Astrocyte of the spinal cord (primary cell): Measurements from ENCODE around the gene TOM1L1.

Source experiments
- DNase-seq: peaks from one replicate; pipeline ENCODE4 v3.0.0; 2011; ENCODE audit warnings: low read depth, low spot score
- H3K4me3 ChIP-seq: 2 replicates; pipeline ENCODE4 v1.5.1; 2011; ENCODE audit warnings: low read depth, mild to moderate bottlenecking, low read length, moderate library complexity
- in situ Hi-C: cut with HindIII; loops from 2 replicates; pipeline ENCODE4 v1.10.0; 2017; ENCODE audit warnings: low sequenced_read_pairs
- TF ChIP-seq, protein P1 (sequence below): IDR thresholded peaks from 2 replicates; pipeline ENCODE4 v1.5.1; 2012; ENCODE audit warnings: low read depth, mild to moderate bottlenecking, low read length, inconsistent platforms

Gene TOM1L1

DNA sequence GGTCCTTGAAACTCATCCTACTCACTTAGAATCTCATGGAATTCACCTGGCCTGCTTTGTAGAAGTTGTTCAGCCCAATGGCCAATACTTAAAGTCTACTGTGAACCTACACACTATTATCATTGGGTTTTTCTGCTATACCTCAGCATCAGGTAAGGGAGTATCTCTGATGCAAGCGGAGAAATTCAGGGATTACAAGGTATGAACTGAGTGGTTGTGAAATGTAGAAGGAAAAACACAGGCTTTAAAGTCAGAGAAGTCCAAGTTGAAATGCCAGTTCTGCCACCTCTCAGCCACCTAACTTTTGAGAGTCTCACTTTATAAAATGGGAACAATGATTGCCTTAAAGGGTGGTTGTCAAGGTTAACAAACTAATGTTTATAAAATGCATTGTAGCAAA, 36.8 kb downstream of the TOM1L1 start:
- TF ChIP-seq, protein P1, sequence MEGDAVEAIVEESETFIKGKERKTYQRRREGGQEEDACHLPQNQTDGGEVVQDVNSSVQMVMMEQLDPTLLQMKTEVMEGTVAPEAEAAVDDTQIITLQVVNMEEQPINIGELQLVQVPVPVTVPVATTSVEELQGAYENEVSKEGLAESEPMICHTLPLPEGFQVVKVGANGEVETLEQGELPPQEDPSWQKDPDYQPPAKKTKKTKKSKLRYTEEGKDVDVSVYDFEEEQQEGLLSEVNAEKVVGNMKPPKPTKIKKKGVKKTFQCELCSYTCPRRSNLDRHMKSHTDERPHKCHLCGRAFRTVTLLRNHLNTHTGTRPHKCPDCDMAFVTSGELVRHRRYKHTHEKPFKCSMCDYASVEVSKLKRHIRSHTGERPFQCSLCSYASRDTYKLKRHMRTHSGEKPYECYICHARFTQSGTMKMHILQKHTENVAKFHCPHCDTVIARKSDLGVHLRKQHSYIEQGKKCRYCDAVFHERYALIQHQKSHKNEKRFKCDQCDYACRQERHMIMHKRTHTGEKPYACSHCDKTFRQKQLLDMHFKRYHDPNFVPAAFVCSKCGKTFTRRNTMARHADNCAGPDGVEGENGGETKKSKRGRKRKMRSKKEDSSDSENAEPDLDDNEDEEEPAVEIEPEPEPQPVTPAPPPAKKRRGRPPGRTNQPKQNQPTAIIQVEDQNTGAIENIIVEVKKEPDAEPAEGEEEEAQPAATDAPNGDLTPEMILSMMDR, result no peak
- no peak for DNase-seq
- in situ Hi-C loops, result no loop called here
- H3K4me3 ChIP-seq, result no peak overlapping the region

GRCh38 chr17:54941285-54941684, 40.6 kb downstream of the TOM1L1 start:
- TF ChIP-seq, protein P1, result no peak
- in situ Hi-C loops, result no loop called here
- no peak for DNase-seq
- H3K4me3 ChIP-seq, result no peak overlapping the region

- TF ChIP-seq, protein P1, result no peak
- in situ Hi-C loops, result no loop called here
- no peak overlapping the region for H3K4me3 ChIP-seq
- peak; percentile 43 for DNase-seq
These were observed 44.1 kb downstream of the TOM1L1 start for GRCh38 chr17:54944796-54945195.

DNA sequence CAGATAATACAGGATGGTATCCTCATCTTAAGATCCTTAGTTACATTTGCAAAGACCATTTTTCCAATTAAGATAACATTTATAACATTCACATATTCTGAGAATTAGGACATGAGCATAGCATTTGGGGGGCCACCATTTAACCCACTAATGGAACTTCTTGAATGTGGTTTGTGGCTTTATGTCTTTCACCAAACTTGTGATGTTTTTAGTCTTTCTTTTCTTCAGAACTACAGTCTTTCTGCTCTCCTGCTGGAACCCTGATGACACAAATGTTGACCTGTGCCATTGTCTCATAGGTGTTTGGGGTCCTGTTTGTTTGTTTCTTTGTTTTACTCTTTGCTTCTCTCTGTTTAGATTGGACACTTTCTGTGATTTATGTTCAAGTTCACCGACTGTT, 44.6 kb downstream of the TOM1L1 start:
- H3K4me3 ChIP-seq, result no peak overlapping the region
- DNase-seq, result no peak
- in situ Hi-C loops, result no loop called here
- TF ChIP-seq, protein P1, result no peak

DNA sequence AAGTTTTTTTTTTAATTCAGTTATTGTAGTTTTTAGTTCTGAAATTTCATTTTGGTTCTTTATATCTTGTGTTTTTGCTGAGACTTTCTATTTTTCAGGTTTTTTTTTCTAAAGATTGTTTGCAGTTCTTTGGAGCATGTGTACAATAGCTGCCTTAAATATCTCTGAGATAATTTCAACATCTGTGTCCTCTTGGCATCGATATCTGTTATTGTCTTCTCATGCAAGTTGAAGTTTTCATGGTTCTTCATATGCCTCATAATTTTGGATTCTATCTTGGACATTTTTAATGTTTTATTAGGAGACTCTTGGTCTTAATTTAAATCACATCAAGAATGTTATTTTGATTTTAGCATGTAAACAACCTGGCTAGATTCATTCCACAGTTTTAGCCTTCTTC, 45.0 kb downstream of the TOM1L1 start:
- in situ Hi-C loops, result no loop called here
- no peak overlapping the region for H3K4me3 ChIP-seq
- TF ChIP-seq, protein P1, result no peak
- no peak for DNase-seq

- DNase-seq, result no peak
- TF ChIP-seq, protein P1, result no peak
- no peak overlapping the region for H3K4me3 ChIP-seq
- in situ Hi-C loops, result no loop called here
These were observed 46.7 kb downstream of the TOM1L1 start for GRCh38 chr17:54947396-54947795.

- TF ChIP-seq, protein P1, result no peak
- H3K4me3 ChIP-seq, result no peak overlapping the region
- in situ Hi-C loops, result no loop called here
- DNase-seq, result peak; percentile 96
These were observed 47.7 kb downstream of the TOM1L1 start for GRCh38 chr17:54948380-54948779.
